ENCODE data around the gene GNB5.

Gene GNB5

DNA sequence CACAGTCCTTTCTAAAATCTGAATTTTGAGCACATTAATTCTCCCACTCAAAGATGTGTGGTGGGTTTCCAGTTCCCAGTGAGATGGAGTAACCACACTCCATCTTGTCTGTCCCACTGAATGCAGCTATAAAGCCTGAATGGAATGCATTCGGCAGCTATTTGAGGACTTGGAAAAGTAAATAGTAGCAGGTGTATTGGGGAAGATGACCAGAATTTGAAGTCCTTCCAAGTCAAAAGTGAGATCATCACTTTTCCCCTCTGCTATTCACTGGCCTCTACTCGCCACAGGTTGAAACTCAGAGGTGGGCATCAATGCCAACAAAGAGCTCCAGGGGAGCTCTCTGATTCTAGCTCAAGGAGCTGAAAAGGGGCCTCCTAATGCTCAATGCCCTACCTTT is 8.1 kb upstream of the GNB5 start:
- ATAC-seq, result no peak
- TF ChIP-seq RARB (CRISPR knock-in tag; IDR thresholded peaks at IDR 0.05), result no peak
- no peak for TF ChIP-seq TOX (CRISPR knock-in tag; IDR thresholded peaks at IDR 0.05; ENCODE audit: borderline replicate concordance)
- TF ChIP-seq TCF4 (CRISPR knock-in tag; IDR thresholded peaks at IDR 0.05; ENCODE audit: borderline replicate concordance), result no peak
- no peak for TF ChIP-seq GLIS3 (CRISPR knock-in tag; IDR thresholded peaks at IDR 0.05)
- TF ChIP-seq ZNF70 (CRISPR knock-in tag; IDR thresholded peaks at IDR 0.05), result no peak
- TF ChIP-seq ISL1 (CRISPR knock-in tag; IDR thresholded peaks at IDR 0.05), result no peak
- TF ChIP-seq TSHZ2 (CRISPR knock-in tag; IDR thresholded peaks at IDR 0.05), result no peak
- no peak for TF ChIP-seq ESRRG (CRISPR knock-in tag; IDR thresholded peaks at IDR 0.05)

DNA sequence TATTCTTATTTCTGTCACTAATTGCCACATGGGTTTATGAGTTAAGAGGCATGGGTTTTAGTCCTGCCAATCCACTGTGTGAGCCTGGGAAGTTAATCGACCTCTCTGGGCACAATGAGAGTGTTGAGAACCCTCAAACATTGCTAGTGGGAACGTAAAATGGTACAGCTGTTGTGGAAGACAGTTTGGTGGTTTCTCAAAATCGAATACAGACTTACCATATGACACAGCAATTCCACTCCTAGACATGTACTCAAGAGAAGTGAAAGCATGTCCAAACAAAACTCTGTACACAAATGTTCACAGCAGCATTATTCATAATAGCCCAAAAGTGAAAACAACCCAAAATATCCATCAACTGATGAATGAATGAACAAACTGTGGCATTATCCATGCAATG is 5.7 kb upstream of the GNB5 start:
- no peak for ATAC-seq
- TF ChIP-seq ZNF565 (CRISPR knock-in tag; conservative IDR thresholded peaks at IDR 0.05; ENCODE audit: low read depth) (no peak), TOX (CRISPR knock-in tag; IDR thresholded peaks at IDR 0.05; ENCODE audit: borderline replicate concordance) (no peak), ZFP3 (CRISPR knock-in tag; IDR thresholded peaks at IDR 0.05) (no peak), TCF4 (CRISPR knock-in tag; IDR thresholded peaks at IDR 0.05; ENCODE audit: borderline replicate concordance) (no peak), ZFP30 (CRISPR knock-in tag; IDR thresholded peaks at IDR 0.05) (no peak), PPARA (CRISPR knock-in tag; IDR thresholded peaks at IDR 0.05; ENCODE audit: borderline replicate concordance) (no peak), SNAI2 (CRISPR knock-in tag; IDR thresholded peaks at IDR 0.05) (no peak), BACH2 (CRISPR knock-in tag; IDR thresholded peaks at IDR 0.05; ENCODE audit: borderline replicate concordance) (no peak)
- TF ChIP-seq, protein P1, sequence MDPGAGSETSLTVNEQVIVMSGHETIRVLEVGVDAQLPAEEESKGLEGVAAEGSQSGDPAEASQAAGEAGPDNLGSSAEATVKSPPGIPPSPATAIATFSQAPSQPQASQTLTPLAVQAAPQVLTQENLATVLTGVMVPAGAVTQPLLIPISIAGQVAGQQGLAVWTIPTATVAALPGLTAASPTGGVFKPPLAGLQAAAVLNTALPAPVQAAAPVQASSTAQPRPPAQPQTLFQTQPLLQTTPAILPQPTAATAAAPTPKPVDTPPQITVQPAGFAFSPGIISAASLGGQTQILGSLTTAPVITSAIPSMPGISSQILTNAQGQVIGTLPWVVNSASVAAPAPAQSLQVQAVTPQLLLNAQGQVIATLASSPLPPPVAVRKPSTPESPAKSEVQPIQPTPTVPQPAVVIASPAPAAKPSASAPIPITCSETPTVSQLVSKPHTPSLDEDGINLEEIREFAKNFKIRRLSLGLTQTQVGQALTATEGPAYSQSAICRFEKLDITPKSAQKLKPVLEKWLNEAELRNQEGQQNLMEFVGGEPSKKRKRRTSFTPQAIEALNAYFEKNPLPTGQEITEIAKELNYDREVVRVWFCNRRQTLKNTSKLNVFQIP (CRISPR knock-in tag; IDR thresholded peaks at IDR 0.05; ENCODE audit: borderline replicate concordance, low read depth), result no peak

DNA sequence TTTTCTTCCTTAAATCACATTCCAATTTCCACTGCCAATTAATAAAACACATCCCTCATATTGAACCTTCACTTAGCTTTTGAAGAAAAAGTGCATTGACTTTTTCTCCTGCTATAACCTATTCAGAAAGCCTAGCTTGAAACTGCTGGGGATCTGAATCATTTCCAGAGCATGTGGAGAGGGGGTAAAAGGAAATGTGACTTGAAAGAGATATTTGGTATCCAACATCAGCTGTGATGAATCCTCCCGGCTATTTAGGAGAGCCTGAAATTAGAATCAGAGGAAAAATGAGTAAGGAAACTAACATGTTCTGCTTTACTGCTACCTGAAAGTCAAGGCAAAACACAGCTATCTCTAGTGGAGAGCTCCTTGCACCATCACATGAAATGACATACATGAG is 2.6 kb upstream of the GNB5 start:
- ATAC-seq, result peak; percentile 36; the same call in 2 of the 3 replicates
- TF ChIP-seq SNAI2 (CRISPR knock-in tag; IDR thresholded peaks at IDR 0.05) (no peak), OSR1 (CRISPR knock-in tag; IDR thresholded peaks at IDR 0.05) (no peak), ZNF565 (CRISPR knock-in tag; conservative IDR thresholded peaks at IDR 0.05; ENCODE audit: low read depth) (no peak), BACH2 (CRISPR knock-in tag; IDR thresholded peaks at IDR 0.05; ENCODE audit: borderline replicate concordance) (no peak), RARB (CRISPR knock-in tag; IDR thresholded peaks at IDR 0.05) (no peak), ARNTL (CRISPR knock-in tag; IDR thresholded peaks at IDR 0.05; ENCODE audit: borderline replicate concordance, low read depth) (no peak), TSHZ2 (CRISPR knock-in tag; IDR thresholded peaks at IDR 0.05) (no peak), GLIS3 (CRISPR knock-in tag; IDR thresholded peaks at IDR 0.05) (no peak), ISL1 (CRISPR knock-in tag; IDR thresholded peaks at IDR 0.05) (no peak), PPARA (CRISPR knock-in tag; IDR thresholded peaks at IDR 0.05; ENCODE audit: borderline replicate concordance) (no peak), CSDC2 (CRISPR knock-in tag; IDR thresholded peaks at IDR 0.05) (no peak), ZC3H10 (CRISPR knock-in tag; IDR thresholded peaks at IDR 0.05) (no peak)
- TF ChIP-seq, protein P2, sequence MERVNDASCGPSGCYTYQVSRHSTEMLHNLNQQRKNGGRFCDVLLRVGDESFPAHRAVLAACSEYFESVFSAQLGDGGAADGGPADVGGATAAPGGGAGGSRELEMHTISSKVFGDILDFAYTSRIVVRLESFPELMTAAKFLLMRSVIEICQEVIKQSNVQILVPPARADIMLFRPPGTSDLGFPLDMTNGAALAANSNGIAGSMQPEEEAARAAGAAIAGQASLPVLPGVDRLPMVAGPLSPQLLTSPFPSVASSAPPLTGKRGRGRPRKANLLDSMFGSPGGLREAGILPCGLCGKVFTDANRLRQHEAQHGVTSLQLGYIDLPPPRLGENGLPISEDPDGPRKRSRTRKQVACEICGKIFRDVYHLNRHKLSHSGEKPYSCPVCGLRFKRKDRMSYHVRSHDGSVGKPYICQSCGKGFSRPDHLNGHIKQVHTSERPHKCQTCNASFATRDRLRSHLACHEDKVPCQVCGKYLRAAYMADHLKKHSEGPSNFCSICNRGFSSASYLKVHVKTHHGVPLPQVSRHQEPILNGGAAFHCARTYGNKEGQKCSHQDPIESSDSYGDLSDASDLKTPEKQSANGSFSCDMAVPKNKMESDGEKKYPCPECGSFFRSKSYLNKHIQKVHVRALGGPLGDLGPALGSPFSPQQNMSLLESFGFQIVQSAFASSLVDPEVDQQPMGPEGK (CRISPR knock-in tag; IDR thresholded peaks at IDR 0.05; ENCODE audit: borderline replicate concordance), result no peak

Measured in SK-N-SH treated with all-trans-retinoic acid at 6 μM for 48 hours (cell line).